NOMO-1 treated with DMSO at 0.1 percent for 48 hours (cell line): ENCODE results near the gene TCERG1L.

Experiments
- DNase-seq: peaks from one replicate; lab custom pipeline; 2025; ENCODE audit not compliant: unreplicated experiment; lab: John Stamatoyannopoulos, UW

TCERG1L gene

DNA sequence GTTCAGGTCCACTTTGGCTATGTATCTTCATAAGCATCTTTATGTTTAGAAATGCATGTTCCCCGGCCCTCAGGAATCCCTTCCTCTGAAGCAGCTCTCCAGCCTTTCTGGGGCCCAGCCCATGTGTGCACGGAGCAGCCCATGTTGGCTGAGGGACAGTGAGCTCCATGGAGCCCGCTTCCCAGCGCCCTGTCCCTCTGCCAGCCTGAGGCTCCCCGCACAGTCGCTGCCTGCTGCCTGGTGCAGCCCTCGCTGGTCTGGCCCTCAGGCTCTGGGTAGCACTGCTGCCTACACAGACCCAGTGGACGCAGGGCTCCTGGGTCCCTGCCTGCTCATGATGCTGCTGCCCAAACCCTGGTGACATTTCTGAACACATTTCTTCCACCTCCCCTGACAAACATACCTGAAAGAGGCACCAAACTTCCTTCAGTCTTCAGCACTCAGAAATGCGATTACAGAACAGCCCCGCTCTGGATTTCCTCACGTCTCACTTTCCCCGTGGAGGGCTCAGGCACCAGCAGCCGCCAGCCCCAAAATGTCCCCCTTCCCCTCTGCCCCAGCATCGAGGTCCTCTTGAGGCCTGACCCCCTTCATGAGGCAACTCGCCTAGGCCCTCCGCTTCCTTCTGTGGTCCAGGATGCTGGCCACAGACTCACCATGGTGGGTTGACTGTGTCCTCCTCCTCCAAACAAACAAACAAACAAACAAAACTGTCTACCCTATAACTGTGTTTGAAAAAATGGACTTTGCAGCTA, 5.0 kb upstream of the TCERG1L start:
- no peak for DNase-seq

DNA sequence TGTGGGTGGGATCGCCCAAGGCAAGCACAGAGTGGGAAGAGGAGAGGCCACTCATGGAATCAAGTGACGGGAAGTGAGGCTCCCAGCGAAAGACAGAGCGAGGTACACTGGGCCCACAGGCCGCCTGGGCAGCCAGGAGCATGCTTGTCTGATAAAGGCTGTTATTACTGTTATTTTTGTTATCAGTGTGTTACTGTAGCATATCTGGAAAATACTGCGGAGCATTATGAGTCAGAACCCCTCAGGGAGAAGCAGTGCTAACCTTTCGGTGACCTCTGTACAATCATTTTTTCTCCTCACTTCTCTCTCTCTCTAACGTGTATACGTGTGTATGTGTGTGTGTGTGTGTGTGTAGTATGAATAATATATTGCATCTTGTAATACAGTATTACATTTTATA, 3.8 kb upstream of the TCERG1L start:
- no peak for DNase-seq

DNA sequence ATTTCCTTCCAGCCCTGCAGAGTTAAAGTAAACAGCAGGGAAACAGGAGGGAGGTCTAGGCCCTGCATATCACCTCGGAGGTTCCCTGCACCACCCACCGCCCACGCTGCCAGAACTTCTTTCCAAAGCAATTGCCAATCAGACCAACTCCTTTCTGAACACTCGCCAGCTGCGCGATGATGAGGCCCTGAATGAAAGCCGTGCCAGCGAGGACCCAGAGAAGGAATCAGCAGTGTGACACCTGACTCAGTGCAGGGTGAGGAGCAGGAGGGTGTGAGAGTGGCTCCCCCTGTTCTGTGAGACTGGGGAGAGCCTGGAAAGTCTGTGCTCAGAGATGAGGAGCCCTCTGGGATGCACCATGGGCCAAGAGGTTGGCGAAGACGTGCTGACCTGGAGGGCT, 3.3 kb upstream of the TCERG1L start:
- no peak for DNase-seq

DNA sequence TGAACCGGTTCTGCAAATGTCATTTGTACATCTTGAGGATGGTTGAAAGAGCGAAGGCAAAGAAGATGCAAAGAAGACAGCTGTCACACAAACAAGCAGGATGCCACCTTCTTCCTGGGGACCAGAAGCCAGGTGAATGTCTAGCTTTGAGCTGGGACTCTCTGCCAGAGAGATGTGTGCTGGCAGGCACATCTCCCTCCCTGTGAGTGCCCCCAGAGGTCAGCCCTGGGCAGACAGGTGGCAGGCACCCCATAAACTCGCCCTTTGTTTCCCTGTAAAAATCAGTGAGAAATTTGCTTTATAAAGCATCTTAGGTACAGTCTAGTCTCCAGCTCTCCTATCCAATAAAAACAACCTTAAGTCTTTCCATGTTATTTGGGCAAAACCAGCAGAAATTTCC, 2.6 kb upstream of the TCERG1L start:
- DNase-seq = no peak

DNA sequence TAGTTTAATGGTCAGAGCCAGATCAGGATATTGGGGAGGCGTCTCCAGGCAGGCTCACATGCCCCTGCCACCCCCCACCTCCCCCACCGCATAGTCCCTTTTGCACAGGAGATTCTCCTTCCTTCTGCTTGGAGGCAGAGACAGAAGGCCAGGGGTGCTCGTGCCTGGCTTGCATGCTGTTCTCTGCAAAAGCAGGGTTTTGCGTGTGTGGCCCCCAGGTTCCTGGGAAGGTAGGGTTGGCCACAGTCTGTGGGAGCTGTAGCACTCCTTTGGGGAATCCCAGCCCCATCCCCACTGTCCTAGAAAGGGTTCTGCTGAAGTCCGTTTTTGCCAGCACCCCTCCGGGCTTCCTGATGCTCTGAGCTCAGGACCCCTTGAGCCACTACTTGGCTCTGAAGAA, 1.9 kb upstream of the TCERG1L start:
- DNase-seq = no peak

DNA sequence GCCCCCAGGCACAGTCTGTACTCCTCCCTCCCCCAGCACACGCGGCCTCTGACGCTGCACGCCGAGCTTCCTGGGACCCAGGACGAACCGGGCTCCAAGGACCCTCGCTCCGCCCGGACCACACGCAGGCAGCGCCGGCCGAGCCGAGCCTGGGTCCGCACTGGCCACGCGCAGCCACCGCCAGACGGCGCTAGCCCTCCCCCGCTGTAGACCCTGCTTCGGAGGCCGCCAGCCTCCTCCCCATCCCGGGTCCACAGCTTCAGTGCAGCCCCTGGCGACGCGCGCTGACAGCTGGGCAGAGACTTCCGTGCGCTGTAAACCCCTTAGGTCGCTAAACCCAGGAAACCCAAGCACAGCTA, 936 bp upstream of the TCERG1L start:
- no peak for DNase-seq

DNA sequence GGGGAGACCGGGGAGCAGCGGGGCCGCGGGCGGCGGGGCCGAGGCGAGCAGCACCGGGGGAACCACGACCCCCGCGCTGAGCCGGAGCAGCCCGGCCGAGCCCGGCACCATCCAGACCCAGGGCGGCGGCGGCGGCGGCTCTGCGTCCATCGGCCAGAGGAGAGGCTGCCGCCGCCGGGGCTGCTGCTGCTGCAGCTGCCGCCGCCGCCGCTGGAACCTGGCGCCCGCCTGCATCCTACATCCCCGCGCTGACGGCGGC, 190 bp downstream of the TCERG1L start:
- DNase-seq = no peak

DNA sequence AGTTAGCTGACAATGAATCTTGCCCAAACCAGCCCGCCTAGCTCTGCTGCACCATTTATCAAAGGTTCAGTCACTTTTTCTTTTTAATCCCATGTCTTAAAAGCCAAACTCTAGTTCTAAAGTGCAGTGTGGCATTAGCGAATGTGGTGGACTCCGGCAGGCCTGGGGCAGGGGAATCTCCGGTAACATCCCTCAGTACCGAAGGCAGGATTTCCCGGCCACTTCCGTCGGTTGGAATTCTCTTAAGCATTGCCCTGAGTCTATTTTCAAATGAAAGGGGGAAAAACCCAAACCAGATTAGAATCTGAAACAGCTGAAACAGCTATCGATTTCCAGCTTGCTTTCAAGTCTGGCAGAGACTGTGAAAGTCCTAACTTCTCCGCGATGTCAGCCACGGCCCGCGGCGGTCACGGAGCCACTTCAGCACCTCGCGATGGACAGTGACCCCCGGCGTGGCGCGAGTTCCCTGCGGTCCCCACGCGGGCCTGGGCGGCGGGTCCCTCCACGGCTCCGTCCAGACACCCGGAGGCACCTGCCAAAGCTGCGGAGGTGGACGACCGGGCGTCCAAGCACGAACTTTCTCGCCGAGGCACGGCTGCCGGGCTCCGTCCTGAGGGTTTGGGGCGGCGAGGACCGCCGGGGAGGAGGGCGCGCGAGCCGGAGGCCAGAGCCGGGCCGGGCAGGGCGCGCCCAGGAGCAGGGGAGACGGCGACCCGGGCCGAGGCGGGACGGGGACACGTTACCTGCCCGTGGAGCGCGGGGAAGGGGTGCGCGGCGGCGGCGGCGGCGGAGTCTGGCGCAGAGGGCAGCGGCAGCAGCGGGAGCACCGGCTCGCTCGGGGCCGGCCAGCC, 745 bp downstream of the TCERG1L start:
- no peak for DNase-seq

DNA sequence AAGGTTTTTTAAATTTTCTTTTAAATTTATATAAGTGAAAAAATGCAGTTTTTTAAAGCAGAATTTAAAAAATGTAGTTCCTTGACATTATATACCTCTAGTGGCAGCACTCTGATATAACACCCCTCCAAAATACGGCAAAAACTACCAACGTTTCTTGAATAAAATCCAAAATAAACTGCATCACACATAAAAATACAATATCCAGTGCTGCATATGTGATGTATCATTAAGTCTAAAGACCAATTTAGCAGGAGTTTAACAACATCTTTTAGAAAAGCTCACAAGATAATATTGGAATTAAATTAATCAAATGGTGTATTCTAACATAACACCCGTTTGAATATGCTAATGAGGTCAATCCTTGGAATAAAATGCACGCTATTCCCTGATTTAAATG, 1.4 kb downstream of the TCERG1L start:
- no peak for DNase-seq

DNA sequence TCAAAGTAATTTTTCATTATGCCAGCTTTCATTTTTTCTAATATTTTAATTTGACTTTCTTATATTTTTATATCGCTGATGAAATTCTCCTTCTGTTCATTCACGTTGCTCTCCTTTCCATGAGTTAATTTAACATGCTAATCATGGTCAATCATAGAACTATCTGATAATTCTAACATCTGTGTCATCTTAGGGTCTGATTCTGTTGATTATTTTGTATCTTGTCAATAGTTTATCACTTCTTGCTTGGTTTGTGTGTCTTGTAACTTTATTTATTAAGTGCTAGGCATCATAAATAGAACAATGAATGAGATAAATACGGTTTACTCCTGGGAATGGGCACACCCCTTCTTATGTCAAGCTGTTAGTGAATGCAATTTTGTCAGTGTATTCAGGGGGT, 11.0 kb downstream of the TCERG1L start:
- no peak for DNase-seq

DNA sequence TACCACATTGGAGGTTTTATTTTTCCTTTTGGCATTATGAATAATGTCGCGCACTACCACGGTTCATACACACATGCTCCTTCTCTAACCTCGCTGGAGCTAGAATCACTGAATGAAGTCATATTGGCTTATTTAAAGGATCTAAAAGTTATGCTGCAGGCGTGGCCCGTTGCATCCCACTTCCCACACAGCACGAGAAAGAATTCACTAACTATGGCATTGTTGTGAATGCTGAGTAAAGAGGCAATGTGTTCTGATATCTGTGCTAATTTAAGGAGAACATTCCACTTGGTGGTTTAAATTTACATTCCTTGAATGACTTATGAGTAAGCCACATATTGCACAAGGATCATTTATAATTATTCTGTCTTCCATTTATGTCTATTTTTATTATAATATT, 20.7 kb downstream of the TCERG1L start:
- DNase-seq = no peak

DNA sequence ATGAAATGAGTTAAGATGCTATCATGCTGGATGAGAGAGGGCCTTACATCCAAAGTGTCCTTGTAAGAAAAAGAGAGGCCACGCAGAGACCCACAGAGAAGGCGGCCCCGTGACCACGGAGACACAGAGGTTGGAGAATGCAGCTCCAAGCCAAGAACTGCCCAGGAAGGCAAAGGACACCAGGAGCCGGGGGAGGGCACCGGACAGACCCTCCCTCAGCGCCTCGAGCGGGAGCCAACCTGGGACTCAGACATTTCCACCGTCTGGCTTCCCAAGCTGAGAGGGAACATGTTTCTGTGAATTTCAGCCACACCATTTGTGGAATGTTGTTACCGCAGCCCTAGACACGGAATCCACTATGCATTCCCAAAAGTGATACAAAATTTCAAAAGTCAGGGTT, 22.9 kb downstream of the TCERG1L start:
- no peak for DNase-seq

DNA sequence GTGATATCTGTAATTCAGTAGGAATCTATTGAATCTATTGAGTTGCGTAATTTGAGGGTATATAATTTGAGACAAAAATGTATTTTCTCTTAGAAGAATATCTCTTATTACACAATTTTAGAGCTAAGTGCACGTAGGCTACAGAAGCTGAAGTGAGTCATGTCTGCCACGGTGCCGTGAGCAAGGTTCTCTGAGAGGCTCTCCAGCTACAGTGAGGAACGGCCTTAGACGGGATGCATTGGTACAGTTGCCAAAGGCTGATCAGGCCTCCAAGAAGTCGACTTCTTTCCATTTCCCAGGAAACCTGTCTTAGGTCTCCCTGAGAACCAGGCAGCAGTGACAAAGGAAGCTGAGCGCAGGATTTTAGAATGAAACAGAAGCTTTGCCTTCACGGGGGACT, 28.6 kb downstream of the TCERG1L start:
- no peak for DNase-seq

DNA sequence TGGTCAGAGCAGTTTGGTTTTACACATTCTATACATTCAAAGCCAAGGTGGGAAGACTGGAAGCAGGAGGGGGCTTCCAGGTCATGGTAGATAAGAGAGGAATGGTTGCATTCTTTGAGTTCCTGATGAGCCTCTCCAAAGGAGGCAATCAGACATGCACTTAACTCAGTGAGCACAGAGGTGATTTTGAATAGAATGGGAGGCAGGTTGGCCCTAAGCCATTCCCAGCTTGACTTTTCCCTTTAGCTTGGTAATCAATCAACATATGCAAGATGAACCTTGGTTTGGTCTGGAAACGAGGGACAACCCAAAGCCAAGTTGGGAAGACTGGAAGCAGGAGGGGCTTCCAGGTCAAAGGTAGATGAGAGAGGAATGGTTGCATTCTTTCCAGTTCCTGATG, 31.4 kb downstream of the TCERG1L start:
- DNase-seq = no peak

DNA sequence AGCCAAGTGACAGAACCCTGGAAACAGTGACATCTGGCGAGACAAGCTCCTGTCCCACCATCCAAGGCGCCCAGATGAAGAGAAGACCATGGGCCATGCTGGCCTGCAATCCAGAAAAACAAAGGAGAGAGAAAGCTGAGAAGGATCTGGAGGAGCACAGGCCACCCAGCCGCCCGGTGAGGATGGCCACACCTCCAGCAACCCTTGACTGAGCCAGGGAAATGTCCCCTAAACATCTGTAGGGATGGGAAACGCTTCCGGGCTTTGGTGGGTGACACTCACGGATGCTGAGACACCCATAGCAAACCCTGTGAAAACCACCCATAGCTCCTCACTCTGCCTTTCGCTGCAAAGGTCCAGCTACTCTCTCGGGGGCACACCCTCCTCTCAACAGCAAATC, 32.0 kb downstream of the TCERG1L start:
- no peak for DNase-seq

DNA sequence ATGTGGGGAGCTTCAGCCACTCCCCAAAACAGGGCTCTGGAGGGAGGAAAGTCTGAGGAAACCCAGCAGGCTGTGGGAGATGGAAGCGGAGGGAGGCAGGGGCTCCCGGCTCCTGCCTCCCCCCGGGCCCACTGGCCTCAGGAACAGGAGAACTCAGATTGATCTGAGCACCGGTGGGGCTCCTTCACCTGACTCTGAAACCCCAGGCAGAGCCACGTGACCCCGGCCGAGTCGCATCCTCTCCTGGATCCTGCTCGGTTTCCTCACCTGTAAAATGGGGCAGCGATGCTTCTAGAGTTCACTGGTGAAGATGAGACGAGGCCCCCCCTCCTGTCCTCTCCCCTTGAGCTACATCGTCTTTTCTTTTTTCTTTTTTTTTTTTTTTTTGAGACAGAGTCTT, 33.6 kb downstream of the TCERG1L start:
- no peak for DNase-seq

DNA sequence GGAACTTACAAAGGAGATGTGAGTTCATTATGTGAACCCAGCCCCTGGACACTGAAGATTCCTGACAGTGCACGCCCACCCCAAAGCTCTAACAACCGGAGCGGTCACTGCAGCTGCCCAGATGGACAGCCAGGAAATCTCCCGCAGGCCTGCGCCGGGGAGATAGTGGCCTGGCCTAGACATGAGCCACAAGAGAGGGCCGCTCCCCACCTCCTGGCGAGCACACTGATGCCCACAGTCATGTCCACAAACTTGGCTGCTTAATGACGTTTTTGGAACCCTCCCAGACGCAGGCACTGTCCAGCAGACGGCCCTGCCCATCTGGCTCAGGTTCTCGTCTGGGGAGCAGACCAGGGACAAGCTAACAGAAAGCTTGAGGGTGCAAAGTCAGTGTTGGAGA, 34.2 kb downstream of the TCERG1L start:
- no peak for DNase-seq

DNA sequence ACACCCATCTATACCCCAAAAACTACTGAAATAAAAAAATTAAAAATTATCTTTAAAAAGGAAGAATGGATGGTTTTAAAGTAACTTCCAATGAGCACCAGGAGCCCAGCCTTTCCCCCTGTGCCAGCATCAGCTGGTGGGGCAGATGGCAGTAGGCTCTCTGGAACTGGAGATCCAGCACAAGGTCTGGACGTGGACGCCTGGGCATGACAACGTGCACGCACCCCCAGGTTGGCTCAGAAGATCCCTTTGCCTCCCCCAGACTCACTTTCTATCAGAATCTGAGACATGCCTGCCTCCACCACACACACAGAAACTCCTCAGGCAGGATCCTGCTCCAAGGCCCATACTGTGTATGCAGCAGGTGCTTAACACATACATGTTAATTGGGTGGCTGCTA, 35.8 kb downstream of the TCERG1L start:
- DNase-seq = no peak

DNA sequence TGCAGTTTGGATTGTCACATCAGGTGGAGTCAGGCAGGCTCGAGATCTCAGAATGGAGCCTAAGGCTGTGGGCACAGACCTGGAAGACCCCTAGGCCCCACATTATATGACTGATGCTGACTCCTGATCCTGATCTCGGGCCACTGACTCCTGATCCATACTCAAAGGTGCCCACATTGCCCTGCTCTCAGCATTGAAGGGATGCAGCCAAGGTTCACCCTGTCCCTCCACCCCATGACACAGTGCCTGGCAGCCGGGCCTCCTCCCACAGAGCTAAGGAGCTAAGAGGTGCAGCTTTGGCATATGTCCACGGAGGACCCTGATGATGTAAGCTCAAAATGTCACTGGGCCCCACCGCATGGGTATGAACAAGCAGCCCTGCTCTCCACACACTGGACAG, 36.6 kb downstream of the TCERG1L start:
- no peak for DNase-seq

DNA sequence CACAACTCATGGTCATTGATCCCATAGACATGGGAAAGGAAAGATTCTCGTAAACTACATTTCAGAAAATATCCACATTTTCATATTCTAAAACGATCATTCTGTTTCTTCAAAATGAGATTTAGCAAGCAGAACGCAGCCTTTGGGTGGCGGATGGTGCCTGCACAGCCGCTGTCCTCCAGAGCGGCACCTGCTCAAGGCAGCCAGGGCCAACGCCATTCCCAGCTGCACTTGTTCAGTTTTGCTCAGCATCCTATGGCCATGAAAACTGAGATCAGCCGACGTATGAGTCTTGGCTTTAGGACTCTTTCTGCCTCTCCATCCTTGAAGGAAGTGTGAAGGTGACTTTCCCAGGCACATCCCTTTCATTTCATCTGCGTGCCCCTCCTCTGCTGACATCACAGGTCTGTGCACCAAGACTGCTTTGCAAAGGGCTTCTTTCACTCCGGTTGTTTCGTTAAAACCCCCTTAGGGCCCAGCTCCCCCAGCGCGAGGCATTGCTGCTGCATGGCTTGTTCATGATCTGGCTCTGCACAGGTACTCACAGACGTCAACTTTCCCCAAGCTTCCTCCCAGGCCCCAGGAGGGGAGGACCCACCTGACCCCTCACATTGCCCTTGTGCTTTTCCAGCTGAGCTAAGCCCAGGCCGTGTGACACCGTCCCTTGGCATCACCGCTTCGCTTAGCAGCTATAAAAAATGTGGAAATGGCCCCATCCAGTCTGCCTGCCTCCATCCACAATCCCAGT, 37.2 kb downstream of the TCERG1L start:
- no peak for DNase-seq

DNA sequence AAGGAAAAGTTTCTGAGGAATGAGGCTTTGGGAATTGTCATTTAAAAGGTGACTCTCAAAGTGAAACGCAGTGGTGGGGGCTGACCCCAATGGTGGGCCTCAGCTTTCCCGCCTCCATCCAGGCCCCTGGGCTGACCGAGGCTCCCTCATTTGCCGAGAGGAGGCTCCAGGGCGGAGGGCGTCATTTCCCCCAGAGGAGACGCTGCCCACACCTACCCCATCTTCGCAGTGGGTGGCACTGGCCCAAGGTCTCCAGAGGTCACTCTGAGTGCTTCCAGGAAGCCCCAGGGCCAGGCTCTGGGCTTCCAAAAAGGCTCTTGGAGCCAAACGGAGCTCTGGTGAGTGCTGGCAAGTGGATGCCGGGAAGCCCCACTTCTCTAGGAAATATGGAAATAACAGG, 38.0 kb downstream of the TCERG1L start:
- DNase-seq = no peak

DNA sequence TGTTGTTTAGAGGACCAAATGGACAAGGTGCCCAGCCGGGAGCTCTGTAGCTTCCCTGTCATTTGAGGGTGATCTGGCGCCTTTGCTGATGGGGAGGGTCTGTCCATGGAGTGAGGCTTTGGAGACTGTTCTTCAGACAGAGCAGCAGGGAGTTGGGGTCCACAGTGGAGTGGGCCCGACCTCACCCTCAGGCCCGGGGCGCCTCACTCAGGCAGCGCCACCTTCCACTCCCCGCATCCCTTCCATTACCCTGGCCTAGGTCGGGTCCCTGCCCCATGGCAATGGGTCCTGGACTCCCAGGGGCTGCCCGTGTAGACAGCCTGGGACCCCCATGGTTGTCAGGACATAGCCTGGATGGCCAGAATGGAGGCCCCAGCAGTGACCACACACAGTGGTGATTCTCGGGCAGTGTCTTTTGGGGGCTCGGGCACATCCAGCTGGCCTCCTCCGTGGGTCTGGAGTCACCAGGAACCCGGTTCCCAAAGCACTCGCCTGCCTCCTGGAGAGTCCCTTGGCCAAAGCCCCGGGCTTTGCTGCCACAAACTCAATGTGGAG, 38.5 kb downstream of the TCERG1L start:
- no peak for DNase-seq
